OCI-LY1 (cell line): ENCODE results near the gene BLOC1S5.

Source experiments
- CTCF ChIP-seq: fragments of 200-600 bp; sonication (generic), shearing (Covaris generic); IDR thresholded peaks from 2 replicates; pipeline ENCODE4 v1.5.1; 2017; ENCODE audit warnings: mild to moderate bottlenecking, antibody characterized with exemption, low read length, moderate library complexity, mixed read lengths
- EZH2 ChIP-seq: fragments of 200-600 bp; sonication (generic), shearing (Covaris generic); IDR thresholded peaks from 2 replicates; pipeline ENCODE4 v1.8.0; 2017; ENCODE audit warnings: borderline replicate concordance, mixed run types, mild to moderate bottlenecking, antibody characterized with exemption, low read length, moderate library complexity, mixed read lengths

GRCh38 chr6:8023638-8024037, 40.6 kb downstream of the BLOC1S5 start:
- TF ChIP-seq EZH2: no peak
- TF ChIP-seq CTCF: no peak
